Erythroblast (primary cell): Measurements from ENCODE around the gene FKBP9.
"Not testable (repeated sequence)": the region's sequence is repeated elsewhere in the genome, so short reads cannot be mapped to it uniquely, and the experiment has no call there.

Experiments used
- DNase-seq, 2 experiments: peaks; one replicate each; lab custom pipeline; 2025; lab: John Stamatoyannopoulos, UW
- GATA1 ChIP-seq: IDR thresholded peaks from 2 replicates; pipeline ENCODE4 v1.6.1; 2011; ENCODE audit warnings: low read depth, mild to moderate bottlenecking, control low read depth, low read length, moderate library complexity
- POLR2A ChIP-seq: IDR thresholded peaks from 2 replicates; pipeline ENCODE4 v1.6.1; 2011; ENCODE audit warnings: mild to moderate bottlenecking, low read length

Gene FKBP9

GRCh38 chr7:32991975-32992700 is 34.9 kb downstream of the FKBP9 start:
- not testable (repeated sequence) for DNase-seq

GRCh38 chr7:32992750-32993149 is 35.5 kb downstream of the FKBP9 start:
- DNase-seq, result not testable (repeated sequence)

GRCh38 chr7:32997956-32998355 is 40.7 kb downstream of the FKBP9 start:
- not testable (repeated sequence) for DNase-seq

- DNase-seq, result peak in 1 of 2 experiments; percentile 12
These were observed 41.3 kb downstream of the FKBP9 start for GRCh38 chr7:32998361-32999171.

GRCh38 chr7:32999380-32999779 is 42.1 kb downstream of the FKBP9 start:
- not testable (repeated sequence) for DNase-seq

- DNase-seq, result not testable (repeated sequence)
These were observed 45.9 kb downstream of the FKBP9 start for GRCh38 chr7:33003111-33003510.

- not testable (repeated sequence) for DNase-seq
These were observed 46.9 kb downstream of the FKBP9 start for GRCh38 chr7:33004104-33004616.

- DNase-seq, result not testable (repeated sequence)
These were observed 48.0 kb downstream of the FKBP9 start for GRCh38 chr7:33005193-33005592.

- not testable (repeated sequence) for DNase-seq
These were observed 48.5 kb downstream of the FKBP9 start for GRCh38 chr7:33005690-33006089.

GRCh38 chr7:33009734-33010133 is 52.5 kb downstream of the FKBP9 start:
- DNase-seq, result no peak
- TF ChIP-seq GATA1 (no peak), POLR2A (no peak)

GRCh38 chr7:33012364-33012763 is 55.1 kb downstream of the FKBP9 start:
- no peak for DNase-seq
- TF ChIP-seq POLR2A (no peak), GATA1 (no peak)

GRCh38 chr7:33024189-33024757 is 67.0 kb downstream of the FKBP9 start:
- no peak for DNase-seq
- TF ChIP-seq GATA1 (no peak), POLR2A (no peak)

- TF ChIP-seq GATA1, result no peak
- TF ChIP-seq POLR2A, result no peak
- no peak for DNase-seq
These were observed 78.5 kb downstream of the FKBP9 start for GRCh38 chr7:33035776-33036175.

- DNase-seq, result peak in 1 of 2 experiments; percentile 28
- no peak for TF ChIP-seq POLR2A
- no peak for TF ChIP-seq GATA1
These were observed 81.4 kb downstream of the FKBP9 start for GRCh38 chr7:33038639-33039038.

GRCh38 chr7:33039257-33039902 is 82.1 kb downstream of the FKBP9 start:
- DNase-seq, result peak; percentile 34 to 55
- no peak for TF ChIP-seq POLR2A
- no peak for TF ChIP-seq GATA1
